Keratinocyte (primary cell): Measurements from ENCODE around the gene TBXAS1.

ENCODE experiments used
- CTCF ChIP-seq, 3 experiments: IDR thresholded peaks in 1 of 3; conservative IDR thresholded peaks in 1 of 3; optimal IDR thresholded peaks in 1 of 3; 2 replicates in 2 of 3; 3 replicates in 1 of 3; pipeline versions ENCODE3 to v1.5.1; 2011; ENCODE audit warnings: low read length in 3 of 3, mild to moderate bottlenecking in 3 of 3, moderate library complexity in 2 of 3, control low read depth in 1 of 3, inconsistent platforms in 1 of 3; ENCODE audit not compliant: insufficient read depth in 2 of 3; ENCODE audit errors: extremely low read depth in 1 of 3
- EZH2 ChIP-seq: IDR thresholded peaks from one replicate; pipeline ENCODE4 v1.6.1; 2012; ENCODE audit warnings: inconsistent platforms, mild to moderate bottlenecking, low read length, moderate library complexity

- TF ChIP-seq EZH2 (no peak), CTCF (optimal IDR thresholded peaks at IDR 0.05 in 1 of 3, IDR thresholded peaks at IDR 0.05 in 1 of 3, conservative IDR thresholded peaks at IDR 0.05 in 1 of 3; ENCODE audit: extremely low read depth in 1 of 3, insufficient read depth in 2 of 3, low read length in 3 of 3) (no peak)
Observed at GRCh38 chr7:139855498-139856270, 26.6 kb downstream of the TBXAS1 start.
